ENCODE results near the gene ANKS1B.

Gene ANKS1B

GRCh38 chr12:98741196-98741555 is 1243.6 kb downstream of the ANKS1B start:
- no peak for FAIRE-seq

GRCh38 chr12:98740751-98741150 is 1244.0 kb downstream of the ANKS1B start:
- FAIRE-seq = no peak

- FAIRE-seq = no peak
Observed at GRCh38 chr12:98738539-98738938, 1246.2 kb downstream of the ANKS1B start.

- FAIRE-seq = no peak
Observed at GRCh38 chr12:98738002-98738401, 1246.7 kb downstream of the ANKS1B start.

- no peak for FAIRE-seq
Observed at GRCh38 chr12:98737322-98737712, 1247.4 kb downstream of the ANKS1B start.

- no peak for FAIRE-seq
Observed at GRCh38 chr12:98736352-98737321, 1248.1 kb downstream of the ANKS1B start.

- no peak for FAIRE-seq
Observed at GRCh38 chr12:98735821-98736220, 1248.9 kb downstream of the ANKS1B start.

- FAIRE-seq = no peak
Observed at GRCh38 chr12:98733667-98734350, 1250.9 kb downstream of the ANKS1B start.

- FAIRE-seq = no peak
Observed at GRCh38 chr12:98730412-98730811, 1254.3 kb downstream of the ANKS1B start.

- no peak for FAIRE-seq
Observed at GRCh38 chr12:98727196-98727595, 1257.5 kb downstream of the ANKS1B start.

GRCh38 chr12:98725476-98726247 is 1259.1 kb downstream of the ANKS1B start:
- peak; percentile 15 for FAIRE-seq

GRCh38 chr12:98724384-98725155 is 1260.2 kb downstream of the ANKS1B start:
- FAIRE-seq = no peak

GRCh38 chr12:98721204-98721702 is 1263.5 kb downstream of the ANKS1B start:
- no peak for FAIRE-seq

GRCh38 chr12:98719515-98720504 is 1264.9 kb downstream of the ANKS1B start:
- FAIRE-seq = no peak

- no peak for FAIRE-seq
Observed at GRCh38 chr12:98714426-98714825, 1270.3 kb downstream of the ANKS1B start.

GRCh38 chr12:98709022-98709421 is 1275.7 kb downstream of the ANKS1B start:
- FAIRE-seq = no peak

GRCh38 chr12:98701166-98701565 is 1283.6 kb downstream of the ANKS1B start:
- FAIRE-seq = no peak

GRCh38 chr12:98699586-98699985 is 1285.2 kb downstream of the ANKS1B start:
- no peak for FAIRE-seq

GRCh38 chr12:98698603-98699463 is 1285.9 kb downstream of the ANKS1B start:
- FAIRE-seq = no peak

GRCh38 chr12:98697209-98697608 is 1287.5 kb downstream of the ANKS1B start:
- FAIRE-seq = no peak
